Fibroblast of pulmonary artery (primary cell): ENCODE results near the gene MXRA8.

ENCODE experiments used
- DNase-seq: peaks from one replicate; pipeline ENCODE4 v3.0.0-alpha.2; 2010; ENCODE audit warnings: low read depth
- H3K4me3 ChIP-seq: replicated peaks from 2 replicates; pipeline ENCODE4 v1.5.1; 2011; ENCODE audit warnings: low read depth, mild to moderate bottlenecking, control low read depth, low read length, moderate library complexity
- TF ChIP-seq, protein P1 (sequence below): IDR thresholded peaks from 2 replicates; pipeline ENCODE4 v1.5.1; 2011; ENCODE audit warnings: mild to moderate bottlenecking, control low read depth, low read length, inconsistent platforms; ENCODE audit errors: missing control alignments

Gene MXRA8

GRCh38 chr1:1329304-1330210, 28.8 kb downstream of the MXRA8 start:
- DNase-seq, result no peak
- TF ChIP-seq, protein P1, sequence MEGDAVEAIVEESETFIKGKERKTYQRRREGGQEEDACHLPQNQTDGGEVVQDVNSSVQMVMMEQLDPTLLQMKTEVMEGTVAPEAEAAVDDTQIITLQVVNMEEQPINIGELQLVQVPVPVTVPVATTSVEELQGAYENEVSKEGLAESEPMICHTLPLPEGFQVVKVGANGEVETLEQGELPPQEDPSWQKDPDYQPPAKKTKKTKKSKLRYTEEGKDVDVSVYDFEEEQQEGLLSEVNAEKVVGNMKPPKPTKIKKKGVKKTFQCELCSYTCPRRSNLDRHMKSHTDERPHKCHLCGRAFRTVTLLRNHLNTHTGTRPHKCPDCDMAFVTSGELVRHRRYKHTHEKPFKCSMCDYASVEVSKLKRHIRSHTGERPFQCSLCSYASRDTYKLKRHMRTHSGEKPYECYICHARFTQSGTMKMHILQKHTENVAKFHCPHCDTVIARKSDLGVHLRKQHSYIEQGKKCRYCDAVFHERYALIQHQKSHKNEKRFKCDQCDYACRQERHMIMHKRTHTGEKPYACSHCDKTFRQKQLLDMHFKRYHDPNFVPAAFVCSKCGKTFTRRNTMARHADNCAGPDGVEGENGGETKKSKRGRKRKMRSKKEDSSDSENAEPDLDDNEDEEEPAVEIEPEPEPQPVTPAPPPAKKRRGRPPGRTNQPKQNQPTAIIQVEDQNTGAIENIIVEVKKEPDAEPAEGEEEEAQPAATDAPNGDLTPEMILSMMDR, result no peak
- no peak overlapping the region for H3K4me3 ChIP-seq

DNA sequence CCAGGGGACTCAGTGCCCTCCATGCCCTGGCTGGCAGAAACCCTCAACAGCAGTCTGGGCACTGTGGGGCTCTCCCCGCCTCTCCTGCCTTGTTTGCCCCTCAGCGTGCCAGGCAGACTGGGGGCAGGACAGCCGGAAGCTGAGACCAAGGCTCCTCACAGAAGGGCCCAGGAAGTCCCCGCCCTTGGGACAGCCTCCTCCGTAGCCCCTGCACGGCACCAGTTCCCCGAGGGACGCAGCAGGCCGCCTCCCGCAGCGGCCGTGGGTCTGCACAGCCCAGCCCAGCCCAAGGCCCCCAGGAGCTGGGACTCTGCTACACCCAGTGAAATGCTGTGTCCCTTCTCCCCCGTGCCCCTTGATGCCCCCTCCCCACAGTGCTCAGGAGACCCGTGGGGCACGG, 30.1 kb downstream of the MXRA8 start:
- TF ChIP-seq, protein P1, result no peak
- no peak overlapping the region for H3K4me3 ChIP-seq
- no peak for DNase-seq

- H3K4me3 ChIP-seq, result no peak overlapping the region
- DNase-seq, result no peak
Observed at GRCh38 chr1:1327291-1327690, 31.1 kb downstream of the MXRA8 start.

DNA sequence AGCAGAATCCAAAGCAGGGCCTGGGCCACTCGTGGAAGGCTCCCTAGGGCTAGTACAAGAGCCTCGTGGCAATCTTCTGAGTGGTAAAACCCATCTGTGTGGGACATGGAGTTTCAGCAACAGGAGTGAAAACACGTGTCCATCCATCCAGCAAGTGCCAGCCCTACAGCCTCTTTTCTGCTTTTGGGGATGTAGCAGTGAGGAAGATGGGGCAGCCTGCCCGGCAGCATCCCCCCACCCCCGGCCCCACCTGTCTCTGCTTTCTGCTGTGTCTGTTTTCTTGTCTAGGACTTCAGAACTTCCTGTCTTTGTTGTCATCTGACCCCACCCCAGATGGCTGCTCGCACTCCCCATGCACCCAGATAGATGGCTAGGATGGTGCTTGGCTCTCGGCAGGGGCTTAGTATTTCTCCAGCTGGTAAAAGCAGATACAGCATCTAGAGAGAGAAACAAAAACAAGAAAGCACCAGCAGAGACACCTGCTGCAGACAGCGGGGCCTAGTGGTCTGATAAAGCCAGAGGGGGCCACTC, 32.2 kb downstream of the MXRA8 start:
- TF ChIP-seq, protein P1, result no peak
- DNase-seq, result no peak
- no peak overlapping the region for H3K4me3 ChIP-seq

More at GRCh38 chr1:1327291-1327690, 31.1 kb downstream of the MXRA8 start:
- TF ChIP-seq, protein P1, result no peak

- peak overlapping the region; percentile 79 for H3K4me3 ChIP-seq
- TF ChIP-seq, protein P1, result no peak
- no peak for DNase-seq
Observed at GRCh38 chr1:1325288-1326074, 32.9 kb downstream of the MXRA8 start.

DNA sequence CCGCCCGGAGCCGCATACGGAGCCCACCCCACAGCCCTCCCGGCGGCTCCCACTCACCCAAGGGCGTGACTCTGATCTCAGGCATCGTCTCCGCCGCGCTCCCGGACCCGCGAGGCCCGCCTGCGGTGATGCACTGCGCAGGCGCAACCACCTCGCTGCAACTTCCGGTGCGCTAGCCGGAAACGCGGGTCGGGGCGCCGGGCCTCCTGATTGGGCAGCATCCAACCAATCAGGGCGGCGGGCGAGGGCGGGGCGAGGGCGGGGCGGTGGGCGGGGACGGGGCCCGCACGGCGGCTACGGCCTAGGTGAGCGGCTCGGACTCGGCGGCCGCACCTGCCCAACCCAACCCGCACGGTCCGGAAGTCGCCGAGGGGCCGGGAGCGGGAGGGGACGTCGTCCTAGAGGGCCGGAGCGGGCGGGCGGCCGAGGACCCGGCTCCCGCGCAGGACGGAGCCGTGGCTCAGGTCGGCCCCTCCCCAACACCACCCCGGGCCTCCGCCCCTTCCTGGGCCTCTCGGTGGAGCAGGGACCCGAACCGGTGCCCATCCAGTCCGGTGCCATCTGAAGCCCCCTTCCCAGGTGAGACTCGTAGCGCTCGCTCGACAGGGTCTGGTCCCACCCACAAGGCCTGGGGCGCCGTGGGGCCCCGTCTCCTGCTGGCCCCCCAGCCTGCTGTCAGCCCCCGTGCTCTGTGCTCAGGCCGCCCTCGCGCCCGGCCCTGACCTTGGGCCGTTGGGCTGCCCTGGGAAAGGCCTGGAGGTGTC, 33.6 kb downstream of the MXRA8 start, which contains the start of the genes CPTP and INTS11:
Gene CPTP, plus strand, starts transcription at position 279 of the 764 bp plus-strand sequence. CDS start 2,109 bp downstream, outside the sequence.
Gene INTS11, minus strand, starts transcription at position 137 of the 764 bp plus-strand sequence. Its CDS starts 52 bp downstream, at position 85.
- DNase-seq, result peak; percentile 91
- H3K4me3 ChIP-seq, result peak within 1 kb of the TSS; percentile 79
- TF ChIP-seq, protein P1, result no peak
